ENCODE measurements around the gene ARHGAP10.

- TF ChIP-seq CTCF (IDR thresholded peaks at IDR 0.05) (no peak), POLR2A (IDR thresholded peaks at IDR 0.05) (no peak)
These were observed 82.1 kb downstream of the ARHGAP10 start for GRCh38 chr4:147813973-147814372.

Data from right lobe of liver (tissue), 4 donors.